ENCODE measurements around the gene CHST9. TPM values are rescaled to one million over a fixed set of nuclear protein-coding genes. Genes with fewer than 3 reads are reported as not detected.

Gene CHST9
- total and polyA plus RNA-seq, 2 experiments from 2014 or later, result 15.5 to 16.8 TPM

DNA sequence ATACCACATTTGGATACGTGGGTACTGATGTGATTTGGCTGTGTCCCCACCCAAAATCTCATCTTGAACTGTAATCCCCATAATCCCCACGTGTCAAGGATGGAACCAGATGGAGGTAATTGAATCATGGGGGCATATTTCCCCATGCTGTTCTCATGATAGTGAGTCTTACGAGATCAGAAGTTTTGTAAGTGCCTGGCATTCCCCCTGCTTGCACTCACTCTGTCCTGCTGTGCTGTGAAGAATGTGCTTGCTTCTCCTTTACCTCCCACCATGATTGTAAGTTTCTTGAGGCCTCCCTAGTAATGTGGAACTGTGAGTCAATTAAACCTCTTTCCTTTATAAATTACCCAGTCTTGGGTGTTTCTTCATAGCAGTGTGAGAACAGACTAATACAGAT, 70.3 kb downstream of the CHST9 start:
- Mint-ChIP-seq H3K4me1 (peaks cover 2% of the 10 kb centered on the region; the same call in 1 of the 3 replicates), H3K36me3 (ENCODE audit: low read depth) (peaks cover 10% of the 10 kb centered on the region; the same call in 2 of the 3 replicates), H3K27me3 (ENCODE audit: insufficient read depth, low read depth, poor library complexity) (no peaks in the 10 kb centered on the region), H3K9me3 (no peaks in the 10 kb centered on the region; the same call in 2 of the 3 replicates), H3K27ac (no peak overlapping the region), H3K4me3 (no peak overlapping the region)
- ATAC-seq, result no peak
- no peak for DNase-seq (ENCODE audit: low spot score)
- Histone ChIP-seq H3K4me3 (no peak overlapping the region), H3K36me3 (ENCODE audit: insufficient read depth) (no peaks in the 10 kb centered on the region), H3K9me2 (ENCODE audit: insufficient read depth) (no peaks in the 10 kb centered on the region), H3K79me2 (replicated peaks; ENCODE audit: insufficient read depth) (no peaks in the 10 kb centered on the region), H3K27me3 (ENCODE audit: insufficient read depth) (no peaks in the 10 kb centered on the region), H3K4me2 (no peak overlapping the region), H3F3A (replicated peaks; ENCODE audit: low read depth) (no peaks in the 10 kb centered on the region), H3K4me1 (ENCODE audit: insufficient read depth) (0 out of 2 replicates have a peak, but pooled peaks cover 5% of the 10 kb centered on the region), H2AFZ (no peak overlapping the region), H4K20me1 (replicated peaks; ENCODE audit: insufficient read depth) (no peaks in the 10 kb centered on the region), H3K27ac (ENCODE audit: low read depth) (no peak overlapping the region)
- TF ChIP-seq, protein P1, sequence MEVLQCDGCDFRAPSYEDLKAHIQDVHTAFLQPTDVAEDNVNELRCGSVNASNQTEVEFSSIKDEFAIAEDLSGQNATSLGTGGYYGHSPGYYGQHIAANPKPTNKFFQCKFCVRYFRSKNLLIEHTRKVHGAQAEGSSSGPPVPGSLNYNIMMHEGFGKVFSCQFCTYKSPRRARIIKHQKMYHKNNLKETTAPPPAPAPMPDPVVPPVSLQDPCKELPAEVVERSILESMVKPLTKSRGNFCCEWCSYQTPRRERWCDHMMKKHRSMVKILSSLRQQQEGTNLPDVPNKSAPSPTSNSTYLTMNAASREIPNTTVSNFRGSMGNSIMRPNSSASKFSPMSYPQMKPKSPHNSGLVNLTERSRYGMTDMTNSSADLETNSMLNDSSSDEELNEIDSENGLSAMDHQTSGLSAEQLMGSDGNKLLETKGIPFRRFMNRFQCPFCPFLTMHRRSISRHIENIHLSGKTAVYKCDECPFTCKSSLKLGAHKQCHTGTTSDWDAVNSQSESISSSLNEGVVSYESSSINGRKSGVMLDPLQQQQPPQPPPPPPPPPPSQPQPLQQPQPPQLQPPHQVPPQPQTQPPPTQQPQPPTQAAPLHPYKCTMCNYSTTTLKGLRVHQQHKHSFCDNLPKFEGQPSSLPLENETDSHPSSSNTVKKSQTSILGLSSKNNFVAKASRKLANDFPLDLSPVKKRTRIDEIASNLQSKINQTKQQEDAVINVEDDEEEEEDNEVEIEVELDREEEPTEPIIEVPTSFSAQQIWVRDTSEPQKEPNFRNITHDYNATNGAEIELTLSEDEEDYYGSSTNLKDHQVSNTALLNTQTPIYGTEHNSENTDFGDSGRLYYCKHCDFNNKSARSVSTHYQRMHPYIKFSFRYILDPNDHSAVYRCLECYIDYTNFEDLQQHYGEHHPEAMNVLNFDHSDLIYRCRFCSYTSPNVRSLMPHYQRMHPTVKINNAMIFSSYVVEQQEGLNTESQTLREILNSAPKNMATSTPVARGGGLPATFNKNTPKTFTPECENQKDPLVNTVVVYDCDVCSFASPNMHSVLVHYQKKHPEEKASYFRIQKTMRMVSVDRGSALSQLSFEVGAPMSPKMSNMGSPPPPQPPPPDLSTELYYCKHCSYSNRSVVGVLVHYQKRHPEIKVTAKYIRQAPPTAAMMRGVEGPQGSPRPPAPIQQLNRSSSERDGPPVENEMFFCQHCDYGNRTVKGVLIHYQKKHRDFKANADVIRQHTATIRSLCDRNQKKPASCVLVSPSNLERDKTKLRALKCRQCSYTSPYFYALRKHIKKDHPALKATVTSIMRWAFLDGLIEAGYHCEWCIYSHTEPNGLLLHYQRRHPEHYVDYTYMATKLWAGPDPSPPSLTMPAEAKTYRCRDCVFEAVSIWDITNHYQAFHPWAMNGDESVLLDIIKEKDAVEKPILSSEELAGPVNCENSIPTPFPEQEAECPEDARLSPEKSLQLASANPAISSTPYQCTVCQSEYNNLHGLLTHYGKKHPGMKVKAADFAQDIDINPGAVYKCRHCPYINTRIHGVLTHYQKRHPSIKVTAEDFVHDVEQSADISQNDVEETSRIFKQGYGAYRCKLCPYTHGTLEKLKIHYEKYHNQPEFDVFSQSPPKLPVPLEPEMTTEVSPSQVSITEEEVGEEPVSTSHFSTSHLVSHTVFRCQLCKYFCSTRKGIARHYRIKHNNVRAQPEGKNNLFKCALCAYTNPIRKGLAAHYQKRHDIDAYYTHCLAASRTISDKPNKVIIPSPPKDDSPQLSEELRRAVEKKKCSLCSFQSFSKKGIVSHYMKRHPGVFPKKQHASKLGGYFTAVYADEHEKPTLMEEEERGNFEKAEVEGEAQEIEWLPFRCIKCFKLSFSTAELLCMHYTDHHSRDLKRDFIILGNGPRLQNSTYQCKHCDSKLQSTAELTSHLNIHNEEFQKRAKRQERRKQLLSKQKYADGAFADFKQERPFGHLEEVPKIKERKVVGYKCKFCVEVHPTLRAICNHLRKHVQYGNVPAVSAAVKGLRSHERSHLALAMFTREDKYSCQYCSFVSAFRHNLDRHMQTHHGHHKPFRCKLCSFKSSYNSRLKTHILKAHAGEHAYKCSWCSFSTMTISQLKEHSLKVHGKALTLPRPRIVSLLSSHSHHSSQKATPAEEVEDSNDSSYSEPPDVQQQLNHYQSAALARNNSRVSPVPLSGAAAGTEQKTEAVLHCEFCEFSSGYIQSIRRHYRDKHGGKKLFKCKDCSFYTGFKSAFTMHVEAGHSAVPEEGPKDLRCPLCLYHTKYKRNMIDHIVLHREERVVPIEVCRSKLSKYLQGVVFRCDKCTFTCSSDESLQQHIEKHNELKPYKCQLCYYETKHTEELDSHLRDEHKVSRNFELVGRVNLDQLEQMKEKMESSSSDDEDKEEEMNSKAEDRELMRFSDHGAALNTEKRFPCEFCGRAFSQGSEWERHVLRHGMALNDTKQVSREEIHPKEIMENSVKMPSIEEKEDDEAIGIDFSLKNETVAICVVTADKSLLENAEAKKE (CRISPR knock-in tag; IDR thresholded peaks at IDR 0.05), result no peak
- TF ChIP-seq, protein P2, sequence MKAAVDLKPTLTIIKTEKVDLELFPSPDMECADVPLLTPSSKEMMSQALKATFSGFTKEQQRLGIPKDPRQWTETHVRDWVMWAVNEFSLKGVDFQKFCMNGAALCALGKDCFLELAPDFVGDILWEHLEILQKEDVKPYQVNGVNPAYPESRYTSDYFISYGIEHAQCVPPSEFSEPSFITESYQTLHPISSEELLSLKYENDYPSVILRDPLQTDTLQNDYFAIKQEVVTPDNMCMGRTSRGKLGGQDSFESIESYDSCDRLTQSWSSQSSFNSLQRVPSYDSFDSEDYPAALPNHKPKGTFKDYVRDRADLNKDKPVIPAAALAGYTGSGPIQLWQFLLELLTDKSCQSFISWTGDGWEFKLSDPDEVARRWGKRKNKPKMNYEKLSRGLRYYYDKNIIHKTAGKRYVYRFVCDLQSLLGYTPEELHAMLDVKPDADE (IDR thresholded peaks at IDR 0.05), result no peak
- TF ChIP-seq JUNB (IDR thresholded peaks at IDR 0.05; ENCODE audit: unreplicated experiment), result no peak
- TF ChIP-seq POLR2AphosphoS5 (IDR thresholded peaks at IDR 0.05; ENCODE audit: low read depth), result no peak
- TF ChIP-seq STAT1 (IDR thresholded peaks at IDR 0.05; ENCODE audit: unreplicated experiment), result no peak
- no peak for TF ChIP-seq CREB1 (CRISPR knock-in tag; IDR thresholded peaks at IDR 0.05; ENCODE audit: low read depth)
- no peak for TF ChIP-seq EZH2 (IDR thresholded peaks at IDR 0.05; ENCODE audit: low read depth, unreplicated experiment)
- no peak for TF ChIP-seq NANOG (IDR thresholded peaks at IDR 0.05; ENCODE audit: borderline replicate concordance)
